Left forelimb (tissue), 1 donor: Measurements from ENCODE around the gene SLC5A8.

ENCODE experiments used
- DNase-seq: peaks from one replicate; pipeline ENCODE4 v3.0.0-alpha.2; 2018; ENCODE audit warnings: low spot score

The SLC5A8 gene

GRCh38 chr12:101209319-101210302, at the start of gene SLC5A8:
SLC5A8 (minus strand) TSS chr12:101210238; CDS start chr12:101209848, 390 bp downstream.
- no peak for DNase-seq

- no peak for DNase-seq
These were observed 47.3 kb upstream of the SLC5A8 start for GRCh38 chr12:101257357-101257756.

GRCh38 chr12:101256266-101256665, 46.2 kb upstream of the SLC5A8 start:
- DNase-seq, result no peak

GRCh38 chr12:101243616-101244015, 33.6 kb upstream of the SLC5A8 start:
- no peak for DNase-seq

- no peak for DNase-seq
These were observed 33.0 kb upstream of the SLC5A8 start for GRCh38 chr12:101243074-101243473.

GRCh38 chr12:101238800-101239329, 28.8 kb upstream of the SLC5A8 start:
- no peak for DNase-seq

GRCh38 chr12:101238306-101238705, 28.3 kb upstream of the SLC5A8 start:
- DNase-seq, result no peak

- no peak for DNase-seq
These were observed 25.6 kb upstream of the SLC5A8 start for GRCh38 chr12:101235686-101236085.

GRCh38 chr12:101231636-101232035, 21.6 kb upstream of the SLC5A8 start:
- no peak for DNase-seq

- DNase-seq, result no peak
These were observed 20.5 kb upstream of the SLC5A8 start for GRCh38 chr12:101230547-101230946.

- no peak for DNase-seq
These were observed 19.8 kb upstream of the SLC5A8 start for GRCh38 chr12:101229841-101230241.

- DNase-seq, result no peak
These were observed 11.3 kb upstream of the SLC5A8 start for GRCh38 chr12:101221301-101221700.

GRCh38 chr12:101216810-101217209, 6.8 kb upstream of the SLC5A8 start:
- no peak for DNase-seq

GRCh38 chr12:101207086-101207780, 2.8 kb downstream of the SLC5A8 start:
- no peak for DNase-seq

GRCh38 chr12:101204602-101205304, 5.3 kb downstream of the SLC5A8 start:
- DNase-seq, result no peak

- no peak for DNase-seq
These were observed 9.2 kb downstream of the SLC5A8 start for GRCh38 chr12:101200824-101201223.

GRCh38 chr12:101200145-101200544, 9.9 kb downstream of the SLC5A8 start:
- no peak for DNase-seq

GRCh38 chr12:101186291-101186690, 23.7 kb downstream of the SLC5A8 start:
- DNase-seq, result no peak

- no peak for DNase-seq
These were observed 28.3 kb downstream of the SLC5A8 start for GRCh38 chr12:101181776-101182175.

GRCh38 chr12:101174541-101174940, 35.5 kb downstream of the SLC5A8 start:
- no peak for DNase-seq

GRCh38 chr12:101173197-101173749, 36.8 kb downstream of the SLC5A8 start:
- DNase-seq, result no peak

- no peak for DNase-seq
These were observed 37.7 kb downstream of the SLC5A8 start for GRCh38 chr12:101172316-101172715.
